GM12801 (cell line): ENCODE results near the gene YEATS4.

Source experiments
- CTCF ChIP-seq: IDR thresholded peaks from one replicate; pipeline ENCODE4 v1.5.1; 2011; ENCODE audit warnings: control low read depth; ENCODE audit not compliant: insufficient read length; ENCODE audit errors: extremely low read depth

Gene YEATS4

GRCh38 chr12:69359531-69360347, at the start of gene YEATS4:
YEATS4 (plus strand) TSS chr12:69359743; CDS start chr12:69359973, 230 bp downstream.
- no peak for TF ChIP-seq CTCF

GRCh38 chr12:69313209-69313608, 46.3 kb upstream of the YEATS4 start:
- no peak for TF ChIP-seq CTCF

GRCh38 chr12:69318225-69318624, 41.3 kb upstream of the YEATS4 start:
- TF ChIP-seq CTCF: no peak

- TF ChIP-seq CTCF: no peak
These were observed 38.2 kb upstream of the YEATS4 start for GRCh38 chr12:69321351-69321750.

- no peak for TF ChIP-seq CTCF
These were observed 34.6 kb upstream of the YEATS4 start for GRCh38 chr12:69324797-69325466.

GRCh38 chr12:69328426-69328825, 31.1 kb upstream of the YEATS4 start:
- TF ChIP-seq CTCF: no peak

GRCh38 chr12:69329669-69330428, 29.7 kb upstream of the YEATS4 start:
- no peak for TF ChIP-seq CTCF
